HepG2 (cell line): Measurements from ENCODE around the gene MRPL20. TPM values are rescaled to one million over a fixed set of nuclear protein-coding genes. Genes with fewer than 3 reads are reported as not detected.

ENCODE experiments used
- CCAR2 ChIP-seq: fragments of 200-400 bp; formaldehyde crosslinking; optimal IDR thresholded peaks from 2 replicates; pipeline ENCODE3; 2018; ENCODE audit warnings: low read depth, mild to moderate bottlenecking, low read length, moderate library complexity
- CHCHD3 ChIP-seq: sonication (generic); formaldehyde crosslinking; IDR thresholded peaks from 2 replicates; pipeline ENCODE4 v1.8.0; 2022; ENCODE audit warnings: mild to moderate bottlenecking, missing genetic modification reagents, moderate library complexity
- E2F1 ChIP-seq: sonication (generic); formaldehyde crosslinking; IDR thresholded peaks from 2 replicates; pipeline ENCODE4 v1.5.0; 2020; ENCODE audit warnings: missing genetic modification reagents
- ELK4 ChIP-seq: sonication (generic); formaldehyde crosslinking; IDR thresholded peaks from 2 replicates; pipeline ENCODE4 v1.9.0; 2021; ENCODE audit warnings: missing genetic modification reagents, borderline replicate concordance
- FLYWCH1 ChIP-seq: sonication (generic); formaldehyde crosslinking; IDR thresholded peaks from 2 replicates; pipeline ENCODE4 v1.8.1; 2023; ENCODE audit warnings: mild to moderate bottlenecking, missing genetic modification reagents
- FOXP1 ChIP-seq, 2 experiments: fragments of 450-650 bp in 1 of 2; IDR thresholded peaks; 2 replicates each; pipeline ENCODE4 v1.6.1; 2017 to 2018; ENCODE audit warnings: antibody characterized with exemption in 1 of 2
- KDM5A ChIP-seq: fragments of 200-600 bp; sonication (generic); IDR thresholded peaks from 2 replicates; pipeline ENCODE4 v1.7.0; 2018; ENCODE audit warnings: antibody characterized with exemption, mild to moderate bottlenecking, low read length, borderline replicate concordance
- KDM5B ChIP-seq: sonication (generic); formaldehyde crosslinking; IDR thresholded peaks from 2 replicates; pipeline ENCODE4 v1.4.0; 2020; ENCODE audit warnings: missing genetic modification reagents, mild to moderate bottlenecking, borderline replicate concordance
- NFKB2 ChIP-seq: sonication (generic); formaldehyde crosslinking; IDR thresholded peaks from 2 replicates; pipeline ENCODE4 v1.4.0; 2020; ENCODE audit warnings: missing genetic modification reagents, borderline replicate concordance
- POLR2AphosphoS2 ChIP-seq: IDR thresholded peaks from 2 replicates; pipeline ENCODE4 v1.6.1; 2011; ENCODE audit warnings: low read depth, low read length, improper control_type of control experiment
- RBFOX2 ChIP-seq: fragments of 200-400 bp; formaldehyde crosslinking; IDR thresholded peaks from 2 replicates; pipeline ENCODE4 v1.6.1; 2017; ENCODE audit warnings: low read depth, mild to moderate bottlenecking, low read length
- REL ChIP-seq: sonication (generic); formaldehyde crosslinking; conservative IDR thresholded peaks from 2 replicates; pipeline ENCODE4 v1.8.0; 2022; ENCODE audit warnings: mild to moderate bottlenecking, missing genetic modification reagents, moderate library complexity
- SNAI1 ChIP-seq: sonication (generic); formaldehyde crosslinking; IDR thresholded peaks from 2 replicates; pipeline ENCODE4 v1.5.0; 2020; ENCODE audit warnings: mild to moderate bottlenecking, missing genetic modification reagents, borderline replicate concordance
- SP4 ChIP-seq: sonication (generic); formaldehyde crosslinking; IDR thresholded peaks from 2 replicates; pipeline ENCODE4 v1.8.1; 2023; ENCODE audit warnings: mild to moderate bottlenecking, missing genetic modification reagents
- ZBTB21 ChIP-seq: sonication (generic); formaldehyde crosslinking; IDR thresholded peaks from 2 replicates; pipeline ENCODE4 v1.4.0; 2020; ENCODE audit warnings: missing genetic modification reagents
- ZNF17 ChIP-seq: sonication (generic); formaldehyde crosslinking; IDR thresholded peaks from 2 replicates; pipeline ENCODE4 v1.5.0; 2020; ENCODE audit warnings: mild to moderate bottlenecking, missing genetic modification reagents
- ZNF225 ChIP-seq: sonication (generic); formaldehyde crosslinking; IDR thresholded peaks from 2 replicates; pipeline ENCODE4 v1.4.0; 2020; ENCODE audit warnings: mild to moderate bottlenecking, missing genetic modification reagents
- ZNF292 ChIP-seq: sonication (generic); formaldehyde crosslinking; IDR thresholded peaks from 2 replicates; pipeline ENCODE4 v1.8.1; 2022; ENCODE audit warnings: mild to moderate bottlenecking, low read depth, missing genetic modification reagents, borderline replicate concordance
- ZNF609 ChIP-seq: sonication (generic); formaldehyde crosslinking; IDR thresholded peaks from 2 replicates; pipeline ENCODE4 v1.4.0; 2020; ENCODE audit warnings: mild to moderate bottlenecking, missing genetic modification reagents, borderline replicate concordance
- ZNF614 ChIP-seq: IDR thresholded peaks from 2 replicates; pipeline ENCODE4 v1.6.1; 2018; ENCODE audit warnings: missing biosample characterization, missing genetic modification reagents, inconsistent platforms, borderline replicate concordance
- ZNF672 ChIP-seq: sonication (generic); formaldehyde crosslinking; IDR thresholded peaks from 2 replicates; pipeline ENCODE4 v1.8.1; 2022; ENCODE audit warnings: missing genetic modification reagents
- ZNF747 ChIP-seq: sonication (generic); formaldehyde crosslinking; IDR thresholded peaks from 2 replicates; pipeline ENCODE4 v1.8.1; 2023; ENCODE audit warnings: missing genetic modification reagents, mild to moderate bottlenecking, borderline replicate concordance
- ZNF777 ChIP-seq: sonication (generic); formaldehyde crosslinking; IDR thresholded peaks from 2 replicates; pipeline ENCODE4 v1.4.0; 2020; ENCODE audit warnings: missing genetic modification reagents
- polyA plus RNA-seq, 8 experiments: library from polyadenylated mRNA; depleted of rRNA in 3 of 8; stranded (reverse) in 7 of 8; unstranded in 1 of 8; fragments of >200 nt; fragmentation: Illumina TruSeq in 4 of 8; extraction: Trizol in 4 of 8; gene quantifications; 2 replicates each; pipeline versions ENCODE4 v1.2.1 to v1.2.3, GENCODE V29; 2011 to 2016; ENCODE audit warnings: low read depth in 4 of 8, missing spikeins in 1 of 8, mixed read lengths in 1 of 8; ENCODE audit not compliant: insufficient read depth in 1 of 8
- total RNA-seq, 5 experiments: library from RNA; depleted of rRNA; stranded (reverse); fragments of >200 nt; fragmentation: Illumina TruSeq; extraction: Trizol; gene quantifications; 2 replicates each; pipeline ENCODE4 v1.2.3, GENCODE V29; 2016; ENCODE audit warnings: low read depth in 1 of 5

MRPL20 gene
- total and polyA plus RNA-seq, 2 of the 13 experiments (the other 11 are each of a cell fraction or from before 2014, with no cell fraction given) = 59.2 to 127 TPM

- peak; percentile 77; the same call in 1 of the 2 replicates for TF ChIP-seq ELK4 (CRISPR knock-in tag)
- TF ChIP-seq ZNF292 (CRISPR knock-in tag) = no peak
- peak; percentile 96 for TF ChIP-seq CHCHD3 (CRISPR knock-in tag)
- TF ChIP-seq SP4 = peak; percentile 48
- no peak for TF ChIP-seq E2F1
- peak; percentile 61; the same call in 1 of the 2 replicates for TF ChIP-seq ZNF614 (CRISPR knock-in tag)
- no peak; the same call in 1 of the 2 replicates for TF ChIP-seq REL (CRISPR knock-in tag)
- no peak for TF ChIP-seq FLYWCH1 (CRISPR knock-in tag)
- no peak for TF ChIP-seq ZNF777 (CRISPR knock-in tag)
- TF ChIP-seq ZNF225 = peak; percentile 66; the same call in 1 of the 2 replicates
- no peak for TF ChIP-seq FOXP1 (IDR thresholded peaks at IDR 0.05)
- peak; percentile 46; the same call in 1 of the 2 replicates for TF ChIP-seq FOXP1 (CRISPR knock-in tag; IDR thresholded peaks at IDR 0.05)
- TF ChIP-seq KDM5A = peak; percentile 90
- TF ChIP-seq ZNF609 (CRISPR knock-in tag) = 0 out of 2 replicates have a peak, but pooled peaks have one; percentile 30
- TF ChIP-seq NFKB2 (CRISPR knock-in tag) = peak; percentile 50; the same call in 1 of the 2 replicates
- TF ChIP-seq RBFOX2 = peak; percentile 100
- TF ChIP-seq CCAR2 = no peak
- TF ChIP-seq ZBTB21 (CRISPR knock-in tag) = peak; percentile 69
- no peak for TF ChIP-seq POLR2AphosphoS2
- TF ChIP-seq ZNF672 = no peak
- peak; percentile 56 for TF ChIP-seq KDM5B (CRISPR knock-in tag)
- TF ChIP-seq ZNF17 (CRISPR knock-in tag) = no peak
- no peak for TF ChIP-seq SNAI1 (CRISPR knock-in tag)
- peak; percentile 81 for TF ChIP-seq ZNF747 (CRISPR knock-in tag)
Observed at GRCh38 chr1:1406821-1407635, at the start of gene MRPL20 (continued).
